Activated gamma-delta T cell treated with anti-CD3 and anti-CD28 coated beads, Interleukin-2, amount 50 U/mL, for 16 hours (primary cell): ENCODE data around the gene ARID4B.
A peak's percentile ranks its signal among the peaks of the same experiment; 100 is the strongest.
"Not testable (repeated sequence)": the region's sequence is repeated elsewhere in the genome, so short reads cannot be mapped to it uniquely, and the experiment has no call there.

Experiments used
- DNase-seq: peaks from one replicate; pipeline ENCODE4 v3.0.0-alpha.2; 2020; ENCODE audit warnings: low read depth

Gene ARID4B

DNA sequence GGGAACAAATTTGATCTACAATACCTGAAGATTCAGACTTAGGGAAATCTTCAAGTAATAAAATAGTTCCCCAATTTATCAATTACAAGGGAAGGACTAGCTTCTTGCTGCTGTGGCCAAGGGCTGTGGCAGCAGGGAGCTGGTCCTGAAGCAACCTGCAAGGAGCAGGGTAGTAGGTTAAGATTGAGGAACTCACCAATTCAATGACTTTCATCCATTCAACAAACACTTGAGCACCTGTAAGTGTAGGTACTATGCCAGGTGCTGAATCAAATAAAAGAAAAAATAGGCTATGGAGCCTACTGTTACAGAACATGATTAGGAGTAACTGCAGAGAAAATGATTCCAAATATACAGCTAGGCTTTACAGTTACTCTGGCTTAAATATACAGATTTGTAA lies 102.7 kb downstream of the ARID4B start:
- DNase-seq: no peak

DNA sequence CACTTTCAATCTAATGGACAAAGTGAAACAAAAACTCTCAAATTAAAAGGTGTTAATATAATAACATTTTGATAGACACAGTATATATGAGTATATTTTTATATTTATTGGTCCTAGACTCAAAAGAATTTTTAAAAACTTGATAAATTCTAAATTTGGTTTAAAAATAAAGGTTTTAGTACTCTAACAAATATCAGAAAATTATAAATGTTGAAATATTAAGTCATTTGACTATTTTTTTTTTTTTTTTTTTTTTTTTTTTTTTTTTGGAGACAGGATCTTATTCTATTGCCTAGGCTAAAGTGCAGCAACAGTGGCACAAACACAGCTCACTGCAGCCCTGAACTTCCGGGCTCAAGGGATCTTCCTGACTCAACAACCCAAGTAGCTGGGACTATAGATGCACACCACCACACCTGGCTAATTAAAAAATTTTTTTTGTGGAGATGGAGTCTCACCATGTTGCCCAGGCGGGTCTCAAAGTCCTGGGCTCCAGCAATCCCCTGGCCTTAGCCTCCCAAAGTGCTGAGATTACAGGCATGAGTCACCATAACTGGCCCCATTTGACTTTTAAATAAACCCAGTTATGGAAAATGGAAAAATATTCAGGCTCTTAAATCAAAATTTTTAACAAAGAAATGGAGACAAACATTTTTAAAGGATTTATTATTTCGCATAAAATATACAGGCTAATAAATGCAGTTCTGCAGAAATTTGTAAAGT lies 106.2 kb downstream of the ARID4B start:
- no peak for DNase-seq

DNA sequence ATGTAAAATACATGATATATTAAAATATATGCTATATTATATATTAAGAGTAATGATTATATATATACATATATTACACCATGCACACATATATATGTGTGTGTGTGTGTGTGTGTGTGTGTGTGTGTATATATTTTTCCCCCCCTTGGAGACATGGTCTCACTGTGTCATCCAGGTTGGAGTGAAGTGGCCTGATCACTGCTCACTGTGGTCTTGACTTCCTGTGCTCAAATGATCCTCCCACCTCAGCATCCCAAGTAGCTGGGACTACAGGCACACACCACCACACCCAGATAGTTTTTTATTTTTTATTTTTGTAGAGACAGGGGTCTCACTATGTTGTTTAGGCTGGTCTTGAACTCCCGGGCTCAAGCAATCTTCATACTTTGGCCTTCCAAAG lies 112.5 kb downstream of the ARID4B start:
- DNase-seq: no peak

DNA sequence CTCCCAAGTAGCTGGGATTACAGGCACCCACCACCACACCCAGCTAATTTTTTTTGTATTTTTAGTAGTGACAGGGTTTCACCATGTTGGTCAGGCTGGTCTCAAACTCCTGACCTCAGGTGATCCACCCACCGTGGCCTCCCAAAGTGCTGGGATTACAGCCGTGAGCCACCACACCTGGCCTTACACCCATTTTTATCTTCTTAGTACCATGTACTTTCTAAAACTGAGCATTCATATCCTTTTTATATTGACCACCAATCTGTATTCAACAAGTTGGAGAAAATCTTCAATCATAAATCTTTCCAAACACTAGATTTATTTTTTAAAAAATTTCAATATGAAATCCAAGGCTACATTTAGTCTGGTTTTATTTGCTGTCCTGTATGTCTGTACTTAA lies 113.0 kb downstream of the ARID4B start:
- not testable (repeated sequence) for DNase-seq

DNA sequence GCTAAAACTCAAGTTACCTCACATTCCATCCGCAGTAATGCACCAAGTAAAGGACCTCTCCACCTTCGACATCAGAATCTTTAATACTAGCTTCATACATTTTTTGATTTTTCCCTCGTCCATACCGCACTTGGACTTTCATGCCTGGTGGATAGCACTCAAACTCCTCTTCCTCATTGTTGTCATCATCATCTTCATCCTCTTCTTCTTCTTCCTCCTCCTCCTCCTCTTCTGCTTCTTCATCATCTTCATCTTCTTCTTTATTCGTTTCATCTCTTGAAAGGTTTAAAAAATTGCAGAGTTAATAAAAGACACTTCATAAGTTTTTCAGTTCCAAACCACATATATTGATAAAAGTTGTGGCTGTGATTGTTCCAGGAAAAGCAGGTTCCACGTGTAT lies 114.2 kb downstream of the ARID4B start:
- no peak for DNase-seq

GRCh38 chr1:235211517-235211916 lies 116.5 kb downstream of the ARID4B start:
- no peak for DNase-seq

- no peak for DNase-seq
These were observed 120.8 kb downstream of the ARID4B start for GRCh38 chr1:235207209-235207565.

DNA sequence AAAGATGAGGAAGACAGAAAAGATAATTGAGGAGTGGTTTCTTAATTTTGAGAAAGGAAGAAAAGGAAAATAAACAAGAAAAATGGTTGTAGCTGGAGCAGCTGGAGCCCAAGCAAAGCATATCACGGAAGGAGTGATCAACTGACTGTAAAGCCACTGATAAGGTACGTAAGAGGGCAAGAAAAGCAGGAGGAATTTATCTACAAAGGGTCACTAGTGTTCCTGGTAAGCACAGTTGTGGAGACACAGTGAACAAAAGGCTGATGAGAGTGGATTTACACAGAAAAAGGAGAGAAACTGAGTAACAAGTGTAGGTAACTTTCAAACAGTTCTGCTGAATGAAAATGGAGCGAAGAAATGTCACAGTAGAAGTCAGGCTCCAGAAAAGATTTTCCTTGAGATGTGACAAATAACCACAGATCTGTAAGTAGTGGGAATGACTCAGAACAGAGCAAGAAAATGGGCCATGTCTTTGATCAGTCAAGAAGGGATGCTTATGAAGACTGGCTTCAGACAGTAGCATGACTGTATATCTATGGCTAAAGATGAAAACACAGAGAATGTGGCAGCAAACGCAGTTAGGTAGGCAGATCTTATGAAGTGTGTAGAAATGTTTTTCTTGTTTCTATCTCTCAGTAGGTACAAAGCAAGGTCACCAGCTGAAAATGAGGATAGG lies 121.3 kb downstream of the ARID4B start:
- DNase-seq: no peak

DNA sequence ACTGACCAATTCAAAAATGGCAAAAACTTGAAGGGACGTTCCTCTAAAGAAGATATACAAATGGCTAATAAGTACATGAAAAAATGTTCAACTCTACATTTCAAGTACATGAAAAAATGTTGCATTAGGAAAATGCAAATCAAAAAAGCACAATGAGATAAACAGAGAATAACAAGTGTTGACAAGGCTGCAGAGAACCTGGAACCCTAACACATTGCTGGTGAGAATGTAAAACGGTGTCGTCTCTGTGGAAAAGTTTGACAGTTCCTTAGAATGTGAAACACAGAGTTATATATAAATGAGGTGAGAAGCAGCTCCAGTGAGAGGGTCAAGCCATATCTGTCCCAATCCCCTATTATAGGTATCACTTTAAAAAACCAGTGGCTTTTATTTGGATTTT lies 122.3 kb downstream of the ARID4B start:
- no peak for DNase-seq

DNA sequence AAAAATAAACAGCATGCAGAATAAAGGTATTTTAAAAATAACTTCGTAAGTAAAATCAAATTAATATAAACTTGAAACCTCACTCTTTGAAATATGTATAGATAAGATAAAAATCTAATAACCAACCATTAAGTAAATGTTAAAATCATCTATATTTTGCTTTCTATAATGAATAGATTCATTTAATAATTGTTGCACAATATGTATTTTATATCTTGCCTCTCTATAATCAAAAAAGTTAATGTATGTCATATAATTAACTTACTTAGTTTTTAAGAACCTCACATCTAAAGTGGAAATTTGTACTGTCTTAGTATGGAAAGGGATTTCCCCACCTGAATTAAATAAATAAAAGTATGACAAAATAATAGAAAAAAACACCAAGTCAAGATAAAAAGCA lies 124.6 kb downstream of the ARID4B start:
- no peak for DNase-seq

DNA sequence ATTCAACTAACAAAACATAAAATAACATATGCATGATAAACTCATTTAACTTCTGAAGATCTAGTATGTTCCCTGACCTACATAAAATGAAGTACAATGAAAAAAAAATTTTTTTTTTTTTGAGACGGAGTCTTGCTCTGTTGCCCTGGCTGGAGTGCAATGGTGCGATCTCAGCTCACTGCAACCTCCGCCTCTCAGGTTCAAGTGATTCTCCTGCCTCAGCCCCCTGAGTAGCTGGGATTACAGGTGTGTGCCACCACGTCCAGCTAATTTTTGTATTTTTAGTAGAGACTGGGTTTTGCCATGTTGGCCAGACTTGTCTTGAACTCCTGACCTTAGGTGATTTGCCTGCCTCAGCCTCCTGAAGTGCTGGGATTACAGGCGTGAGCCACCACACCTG lies 125.5 kb downstream of the ARID4B start:
- DNase-seq: not testable (repeated sequence)

- DNase-seq: no peak
These were observed 128.5 kb downstream of the ARID4B start for GRCh38 chr1:235199441-235199840.

DNA sequence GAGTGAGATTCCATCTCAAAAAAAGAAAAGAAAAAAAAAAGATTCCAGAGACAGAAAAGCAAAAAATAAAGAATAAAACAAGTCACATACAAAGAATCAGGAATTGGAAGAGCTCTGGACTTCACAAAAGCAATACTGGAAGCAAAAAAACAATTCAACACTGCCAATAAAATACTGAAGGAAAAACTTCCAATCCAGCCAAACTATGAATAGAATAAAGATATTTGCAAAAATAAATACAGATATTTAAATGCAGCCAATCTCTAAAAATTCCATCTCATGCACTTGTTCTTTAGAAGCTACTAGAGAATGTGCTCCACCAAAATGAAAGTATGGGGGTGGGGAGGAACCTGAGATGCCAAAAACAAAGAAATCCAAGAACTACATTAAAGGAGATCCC lies 137.5 kb downstream of the ARID4B start:
- DNase-seq: no peak

DNA sequence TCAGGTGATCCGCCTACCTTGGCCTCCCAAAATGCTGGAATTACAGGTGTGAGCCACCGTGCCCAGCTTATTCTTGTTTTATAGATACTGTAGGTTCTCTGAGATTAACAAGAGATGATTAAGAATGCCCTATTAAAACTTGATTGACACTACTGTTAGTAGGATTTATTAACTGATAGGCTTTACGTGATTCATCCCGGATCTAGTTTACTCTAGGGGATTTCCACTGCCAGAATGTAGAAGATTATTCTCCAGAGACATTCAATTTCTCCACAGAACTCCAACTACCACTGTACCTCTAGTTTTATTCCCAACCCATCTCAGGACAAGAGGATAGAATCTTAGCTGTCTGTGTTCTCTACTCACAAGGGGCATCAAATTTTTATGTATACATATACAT lies 140.7 kb downstream of the ARID4B start:
- DNase-seq: no peak

DNA sequence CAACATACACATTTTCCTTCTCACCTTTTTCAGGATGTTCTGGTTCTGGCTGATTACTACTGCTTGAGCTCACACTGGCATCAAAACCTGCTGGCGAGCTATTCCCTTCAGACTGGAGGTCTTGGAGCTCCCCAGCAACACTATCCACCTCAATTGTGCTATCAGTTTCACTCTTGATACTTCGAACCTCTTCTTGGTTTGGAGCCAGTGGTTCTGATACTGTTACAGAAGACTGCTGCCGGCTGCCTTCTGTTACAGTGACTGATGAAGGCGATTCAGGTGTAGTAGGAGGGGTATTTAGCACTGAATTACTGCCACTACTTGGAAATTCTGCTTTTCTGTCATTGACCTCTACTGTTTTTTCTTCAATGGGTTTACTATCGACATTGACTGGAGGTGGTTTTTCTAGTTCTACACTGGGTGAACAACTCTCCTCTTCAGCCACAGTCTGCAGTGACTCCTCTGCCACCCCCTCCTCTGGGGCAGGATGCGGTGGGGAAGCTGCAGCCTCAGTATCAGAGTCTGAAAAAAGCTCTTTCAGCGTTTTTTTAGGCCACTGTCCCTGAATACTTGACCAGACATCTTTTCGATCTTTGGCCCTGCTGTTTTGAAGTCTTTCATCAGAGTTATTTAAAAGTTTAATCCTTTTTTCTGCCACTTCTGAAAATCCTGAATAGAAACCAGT lies 146.3 kb downstream of the ARID4B start:
- no peak for DNase-seq

- no peak for DNase-seq
These were observed 147.0 kb downstream of the ARID4B start for GRCh38 chr1:235180916-235181460.

DNA sequence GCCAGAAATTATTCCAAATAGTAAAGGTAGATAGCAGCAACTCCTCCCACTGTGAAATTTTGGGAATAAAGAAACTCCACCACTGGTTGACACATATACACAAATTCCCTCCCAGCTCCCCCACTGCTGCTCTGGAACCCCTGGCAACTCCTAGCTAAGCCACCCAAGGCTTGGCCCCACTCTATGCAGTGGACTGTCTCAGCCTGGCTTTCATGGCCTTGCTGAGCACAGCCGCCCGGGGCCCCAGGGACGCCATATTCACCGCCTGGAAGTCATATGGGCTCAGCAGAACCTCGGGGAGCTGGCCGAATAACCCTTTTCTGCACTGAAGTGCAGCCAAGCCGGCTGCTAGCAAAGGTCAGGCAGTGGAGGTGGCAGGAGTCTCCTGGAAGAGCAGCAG lies 151.5 kb downstream of the ARID4B start:
- DNase-seq: no peak

DNA sequence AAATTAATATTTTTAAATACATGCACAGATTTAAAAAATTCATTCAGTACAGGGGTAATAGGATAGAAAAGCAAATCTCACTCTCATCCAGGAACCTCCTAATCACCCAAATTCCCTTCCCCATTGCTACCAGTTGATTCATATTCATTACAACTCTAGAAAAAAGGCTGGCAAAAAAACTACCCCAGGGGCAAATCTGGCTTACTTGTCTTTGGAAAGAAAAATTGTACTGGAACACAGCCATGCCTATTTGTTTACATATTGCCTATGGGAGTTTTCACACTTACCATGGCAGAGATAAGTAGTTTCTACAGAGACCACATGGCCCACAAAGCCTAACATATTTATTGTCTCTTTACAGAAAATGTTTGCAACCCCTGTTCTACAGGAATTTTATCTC lies 158.0 kb downstream of the ARID4B start:
- DNase-seq: no peak

DNA sequence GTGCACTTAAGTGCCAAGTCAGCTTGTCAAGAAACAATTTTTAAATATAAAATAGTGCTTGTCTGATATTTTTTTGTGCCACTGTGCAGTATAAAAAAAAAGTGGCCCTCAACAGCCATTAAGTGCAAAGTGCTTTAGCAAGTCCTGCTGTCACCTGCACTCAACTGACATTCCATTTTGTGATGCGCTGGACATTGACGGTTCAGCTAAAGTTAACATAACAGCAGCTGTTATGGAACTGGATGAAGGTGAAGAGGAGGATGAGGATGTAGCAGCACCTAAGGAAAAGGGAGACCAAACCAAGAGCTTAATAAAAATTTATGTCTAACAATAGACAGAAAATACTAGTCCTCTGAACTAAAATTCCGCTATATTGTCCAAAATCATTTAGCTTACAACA lies 159.6 kb downstream of the ARID4B start:
- DNase-seq: no peak

DNA sequence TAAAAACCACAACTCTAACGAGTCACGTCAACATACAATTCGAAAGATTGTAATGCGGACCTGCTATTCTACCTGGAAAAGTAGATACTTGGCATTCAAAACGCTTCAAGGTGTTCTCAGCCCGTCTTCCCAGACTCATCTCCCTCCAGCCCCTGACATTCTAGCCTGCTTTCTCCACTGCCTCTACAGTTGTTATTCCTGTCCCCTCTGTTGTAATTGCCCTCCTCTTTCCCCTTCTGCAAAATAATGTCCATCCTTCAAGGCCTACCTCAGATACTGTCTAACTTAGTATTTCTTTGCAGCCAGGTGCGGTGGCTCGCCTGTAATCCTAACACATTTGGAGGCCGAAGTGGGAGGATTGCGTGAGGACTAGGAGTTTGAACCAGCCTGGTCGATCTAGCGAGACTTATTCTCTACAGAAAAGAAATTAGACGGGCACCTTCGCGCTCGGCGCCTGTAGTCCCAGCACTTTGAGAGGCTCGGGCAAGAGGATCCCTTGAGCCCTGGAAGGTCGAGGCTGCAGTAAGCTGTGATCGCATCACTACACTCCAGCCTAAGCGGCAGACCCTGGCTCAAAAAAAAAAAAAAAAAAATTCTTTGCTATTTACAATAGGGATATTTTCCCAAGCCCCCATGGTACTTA lies 166.2 kb downstream of the ARID4B start:
- no peak for DNase-seq

GRCh38 chr1:235160957-235161684 lies 166.9 kb downstream of the ARID4B start, which contains the start of gene RBM34:
TSS of gene RBM34 (minus strand) at chr1:235161250. CDS start at chr1:235161226, 24 bp downstream.
- DNase-seq: peak; percentile 89
